ENCODE measurements around the gene PRDM16. TPM values are rescaled to one million over a fixed set of nuclear protein-coding genes. Genes with fewer than 3 reads are reported as not detected.

The PRDM16 gene
- total RNA-seq, 1 experiment from 2014 or later, result 0.09 TPM

GRCh38 chr1:3186526-3186921 is 117.5 kb downstream of the PRDM16 start:
- CTCF ChIA-PET, result no interaction called here
- no TSS peak for BruUV-seq (replicated peaks)
- no peak overlapping the region for H3K4me3 Mint-ChIP-seq (ENCODE audit: low read depth, unreplicated experiment)
- peaks cover 4% of the 10 kb centered on the region for H3K36me3 Mint-ChIP-seq (ENCODE audit: insufficient read depth, unreplicated experiment)
- no peaks in the 10 kb centered on the region for H3K4me1 Mint-ChIP-seq (ENCODE audit: low read depth, unreplicated experiment)
- H3K9me3 Mint-ChIP-seq (ENCODE audit: low read depth, unreplicated experiment), result peaks cover 2% of the 10 kb centered on the region
- H3K27ac Mint-ChIP-seq (ENCODE audit: unreplicated experiment), result no peak overlapping the region
- intact Hi-C loops (cut with micrococcal nuclease; ENCODE audit: unreplicated experiment), result no loop called here
- DNase-seq, result no peak
- no peak for TF ChIP-seq CTCF (IDR thresholded peaks at IDR 0.05; ENCODE audit: unreplicated experiment)
- H3K27me3 Mint-ChIP-seq (ENCODE audit: unreplicated experiment), result peaks cover 58% of the 10 kb centered on the region

GRCh38 chr1:3187415-3188149 is 118.6 kb downstream of the PRDM16 start:
- BruUV-seq (replicated peaks), result no TSS peak
- CTCF ChIA-PET, result no interaction called here
- no peaks in the 10 kb centered on the region for H3K4me1 Mint-ChIP-seq (ENCODE audit: low read depth, unreplicated experiment)
- H3K4me3 Mint-ChIP-seq (ENCODE audit: low read depth, unreplicated experiment), result no peak overlapping the region
- no peak for DNase-seq
- H3K36me3 Mint-ChIP-seq (ENCODE audit: insufficient read depth, unreplicated experiment), result peaks cover 4% of the 10 kb centered on the region
- H3K27ac Mint-ChIP-seq (ENCODE audit: unreplicated experiment), result no peak overlapping the region
- peaks cover 2% of the 10 kb centered on the region for H3K9me3 Mint-ChIP-seq (ENCODE audit: low read depth, unreplicated experiment)
- TF ChIP-seq CTCF (IDR thresholded peaks at IDR 0.05; ENCODE audit: unreplicated experiment), result no peak
- H3K27me3 Mint-ChIP-seq (ENCODE audit: unreplicated experiment), result peaks cover 68% of the 10 kb centered on the region
- intact Hi-C loops (cut with micrococcal nuclease; ENCODE audit: unreplicated experiment), result no loop called here

- intact Hi-C loops (cut with micrococcal nuclease; ENCODE audit: unreplicated experiment), result no loop called here
- Mint-ChIP-seq H3K9me3 (ENCODE audit: low read depth, unreplicated experiment) (peaks cover 2% of the 10 kb centered on the region), H3K4me3 (ENCODE audit: low read depth, unreplicated experiment) (no peak overlapping the region), H3K36me3 (ENCODE audit: insufficient read depth, unreplicated experiment) (peaks cover 4% of the 10 kb centered on the region), H3K27ac (ENCODE audit: unreplicated experiment) (no peak overlapping the region), H3K4me1 (ENCODE audit: low read depth, unreplicated experiment) (no peaks in the 10 kb centered on the region), H3K27me3 (ENCODE audit: unreplicated experiment) (peaks cover 76% of the 10 kb centered on the region)
- no peak for DNase-seq
- CTCF ChIA-PET, result no interaction called here
- no peak for TF ChIP-seq CTCF (IDR thresholded peaks at IDR 0.05; ENCODE audit: unreplicated experiment)
- BruUV-seq (replicated peaks), result no TSS peak
These were observed 119.4 kb downstream of the PRDM16 start for GRCh38 chr1:3188150-3188971.

GRCh38 chr1:3190256-3191041 is 121.4 kb downstream of the PRDM16 start:
- no peaks in the 10 kb centered on the region for H3K4me1 Mint-ChIP-seq (ENCODE audit: low read depth, unreplicated experiment)
- TF ChIP-seq CTCF (IDR thresholded peaks at IDR 0.05; ENCODE audit: unreplicated experiment), result no peak
- H3K9me3 Mint-ChIP-seq (ENCODE audit: low read depth, unreplicated experiment), result no peaks in the 10 kb centered on the region
- H3K27me3 Mint-ChIP-seq (ENCODE audit: unreplicated experiment), result peaks cover 83% of the 10 kb centered on the region
- CTCF ChIA-PET, result no interaction called here
- DNase-seq, result no peak
- intact Hi-C loops (cut with micrococcal nuclease; ENCODE audit: unreplicated experiment), result no loop called here
- no peak overlapping the region for H3K27ac Mint-ChIP-seq (ENCODE audit: unreplicated experiment)
- BruUV-seq (replicated peaks), result no TSS peak
- peaks cover 4% of the 10 kb centered on the region for H3K36me3 Mint-ChIP-seq (ENCODE audit: insufficient read depth, unreplicated experiment)
- no peak overlapping the region for H3K4me3 Mint-ChIP-seq (ENCODE audit: low read depth, unreplicated experiment)
